ENCODE data around the gene MNDA. TPM values are rescaled to one million over a fixed set of nuclear protein-coding genes. Genes with fewer than 3 reads are reported as not detected.

Gene MNDA
- polyA plus RNA-seq (ENCODE audit: insufficient read length in 10 of 10) = 1 to 10 TPM; 2.4 to 8.5 (median 4.4) TPM
- long read RNA-seq, donor 1 = 0 reads
- long read RNA-seq, donor 2 = 0 reads
- long read RNA-seq, donor 3 = 0 reads
- long read RNA-seq, donor 4 = 0 reads
- long read RNA-seq, donor 5 = 0 reads
- long read RNA-seq, donor 6 = 0 reads
- long read RNA-seq, donor 7 = 0 reads
- long read RNA-seq, donor 8 = 0 reads
- long read RNA-seq, donor 9 = 0 reads

GRCh38 chr1:158830904-158831507, at the start of gene MNDA:
Gene MNDA, plus strand, starts transcription at chr1:158831351. Its CDS starts 10,803 bp downstream, at chr1:158842154.
- peak in 2 of 3 donors; percentile 4 to 33 for DNase-seq

GRCh38 chr1:158793604-158794003, 37.5 kb upstream of the MNDA start:
- no peak for DNase-seq

- no peak for DNase-seq
Measured at GRCh38 chr1:158794247-158794646, 36.9 kb upstream of the MNDA start.

- DNase-seq = no peak
Measured at GRCh38 chr1:158798531-158798930, 32.6 kb upstream of the MNDA start.

GRCh38 chr1:158799689-158800088, 31.5 kb upstream of the MNDA start:
- DNase-seq = no peak

GRCh38 chr1:158800526-158800925, 30.6 kb upstream of the MNDA start:
- DNase-seq = no peak

GRCh38 chr1:158801396-158801795, 29.8 kb upstream of the MNDA start:
- no peak for DNase-seq

- DNase-seq = no peak
Measured at GRCh38 chr1:158803678-158804077, 27.5 kb upstream of the MNDA start.

GRCh38 chr1:158806916-158807536, 24.1 kb upstream of the MNDA start:
- peak in 1 of 3 donors; percentile 25 for DNase-seq

- no peak for DNase-seq
Measured at GRCh38 chr1:158809256-158809655, 21.9 kb upstream of the MNDA start.

- DNase-seq = no peak
Measured at GRCh38 chr1:158809862-158810261, 21.3 kb upstream of the MNDA start.

- no peak for DNase-seq
Measured at GRCh38 chr1:158810311-158810710, 20.8 kb upstream of the MNDA start.

GRCh38 chr1:158812336-158812735, 18.8 kb upstream of the MNDA start:
- no peak for DNase-seq

GRCh38 chr1:158813164-158813563, 18.0 kb upstream of the MNDA start:
- no peak for DNase-seq

GRCh38 chr1:158814970-158815369, 16.2 kb upstream of the MNDA start:
- DNase-seq = no peak

- no peak for DNase-seq
Measured at GRCh38 chr1:158818560-158818959, 12.6 kb upstream of the MNDA start.

- DNase-seq = no peak
Measured at GRCh38 chr1:158818975-158819431, 12.1 kb upstream of the MNDA start.

- no peak for DNase-seq
Measured at GRCh38 chr1:158819461-158820443, 11.4 kb upstream of the MNDA start.

GRCh38 chr1:158821723-158822122, 9.4 kb upstream of the MNDA start:
- no peak for DNase-seq

GRCh38 chr1:158830074-158830677, 975 bp upstream of the MNDA start:
- DNase-seq = no peak

- DNase-seq = no peak
Measured at GRCh38 chr1:158833264-158833663, 2.1 kb downstream of the MNDA start.

- no peak for DNase-seq
Measured at GRCh38 chr1:158836038-158836437, 4.9 kb downstream of the MNDA start.

Data from muscle of back (tissue), 13 donors.